ENCODE measurements around the gene PHF2.

PHF2 gene

GRCh38 chr9:93582115-93582514 is 5.7 kb downstream of the PHF2 start:
- H3K27ac ChIP-seq = no peak overlapping the region
- CTCF ChIA-PET = no interaction called here
- no peak for DNase-seq (ENCODE audit: low spot score)
- POLR2A ChIA-PET (ENCODE audit: low non-redundant PET) = no interaction called here
- TF ChIP-seq CTCF (conservative IDR thresholded peaks at IDR 0.05; ENCODE audit: low read depth) = no peak

- ChIA-PET CTCF (no interaction called here), POLR2A (ENCODE audit: low non-redundant PET) (no interaction called here)
- no peak for DNase-seq (ENCODE audit: low spot score)
- no peak overlapping the region for H3K27ac ChIP-seq
- no peak for TF ChIP-seq CTCF (conservative IDR thresholded peaks at IDR 0.05; ENCODE audit: low read depth)
These were observed 6.2 kb downstream of the PHF2 start for GRCh38 chr9:93582550-93582949.

- no peak for DNase-seq (ENCODE audit: low spot score)
- H3K27ac ChIP-seq = no peak overlapping the region
- ChIA-PET CTCF (no interaction called here), POLR2A (ENCODE audit: low non-redundant PET) (no interaction called here)
- no peak for TF ChIP-seq CTCF (conservative IDR thresholded peaks at IDR 0.05; ENCODE audit: low read depth)
These were observed 8.9 kb downstream of the PHF2 start for GRCh38 chr9:93585259-93585658.

- TF ChIP-seq CTCF (conservative IDR thresholded peaks at IDR 0.05; ENCODE audit: low read depth) = no peak
- ChIA-PET POLR2A (ENCODE audit: low non-redundant PET) (no interaction called here), CTCF (interaction anchor here (0.6 kb wide), 1 partner anchor 418 kb away, joined by 5 read pairs; no protein-coding TSS in a partner anchor)
- H3K27ac ChIP-seq = no peak overlapping the region
- DNase-seq (ENCODE audit: low spot score) = no peak
These were observed 9.3 kb downstream of the PHF2 start for GRCh38 chr9:93585695-93586094.

- no peak for DNase-seq (ENCODE audit: low spot score)
- CTCF ChIA-PET = interaction anchor here (0.6 kb wide), 1 partner anchor 419 kb away, joined by 5 read pairs; no protein-coding TSS in a partner anchor
- H3K27ac ChIP-seq = no peak overlapping the region
- POLR2A ChIA-PET (ENCODE audit: low non-redundant PET) = no interaction called here
- no peak for TF ChIP-seq CTCF (conservative IDR thresholded peaks at IDR 0.05; ENCODE audit: low read depth)
These were observed 10.1 kb downstream of the PHF2 start for GRCh38 chr9:93586290-93587057.

GRCh38 chr9:93587284-93587650 is 10.9 kb downstream of the PHF2 start:
- DNase-seq (ENCODE audit: low spot score) = no peak
- no peak overlapping the region for H3K27ac ChIP-seq
- POLR2A ChIA-PET (ENCODE audit: low non-redundant PET) = interaction anchor here (0.5 kb wide), 1 partner anchor 394 kb away, joined by 3 read pairs; no protein-coding TSS in a partner anchor
- CTCF ChIA-PET = interaction anchor here (0.8 kb wide), 1 partner anchor 134 kb away, joined by 3 read pairs; no protein-coding TSS in a partner anchor
- no peak for TF ChIP-seq CTCF (conservative IDR thresholded peaks at IDR 0.05; ENCODE audit: low read depth)

Measured in RWPE1 (cell line).